Type B pancreatic cell (in vitro differentiated cells): ENCODE results near the gene RBM45. TPM values are rescaled to one million over a fixed set of nuclear protein-coding genes. Genes with fewer than 3 reads are reported as not detected.
A peak's percentile ranks its signal among the peaks of the same experiment; 100 is the strongest.

Source experiments
- DNase-seq: peaks from one replicate; pipeline ENCODE4 v3.0.0; 2021; ENCODE audit warnings: mixed read lengths; ENCODE audit not compliant: unreplicated experiment; ENCODE audit errors: extremely low spot score
- H3K27ac Mint-ChIP-seq: 2 replicates; pipeline ENCODE4 v1.8.0; 2021; ENCODE audit warnings: mild to moderate bottlenecking, mixed read lengths
- H3K27me3 Mint-ChIP-seq: 2 replicates; pipeline ENCODE4 v1.8.0; 2021; ENCODE audit warnings: mixed read lengths
- H3K36me3 Mint-ChIP-seq: 2 replicates; pipeline ENCODE4 v1.8.0; 2021; ENCODE audit warnings: mixed read lengths
- H3K4me1 Mint-ChIP-seq: one replicate; pipeline ENCODE4 v1.8.0; 2021; ENCODE audit warnings: mixed read lengths; ENCODE audit not compliant: unreplicated experiment
- H3K4me3 Mint-ChIP-seq: 2 replicates; pipeline ENCODE4 v1.8.0; 2021; ENCODE audit warnings: mild to moderate bottlenecking, mixed read lengths
- H3K9me3 Mint-ChIP-seq: 2 replicates; pipeline ENCODE4 v1.8.0; 2021; ENCODE audit warnings: mixed read lengths
- CTCF ChIP-seq: fragments of 200-600 bp; sonication (generic); conservative IDR thresholded peaks from 2 replicates; pipeline ENCODE4 v1.5.0; 2021; ENCODE audit warnings: antibody characterized with exemption, mild to moderate bottlenecking
- total RNA-seq: library from RNA; stranded (reverse); gene quantifications from 2 replicates; pipeline ENCODE4 v1.2.1, GENCODE V29; 2021; ENCODE audit warnings: low replicate concordance

RBM45 gene
- total RNA-seq, 1 donor from 2014 or later = 15.1 TPM

- H3K36me3 Mint-ChIP-seq = no peaks in the 10 kb centered on the region
- no peaks in the 10 kb centered on the region for H3K9me3 Mint-ChIP-seq
- H3K4me3 Mint-ChIP-seq = no peak overlapping the region
- TF ChIP-seq CTCF = no peak
- no peaks in the 10 kb centered on the region for H3K27me3 Mint-ChIP-seq
- no peaks in the 10 kb centered on the region for H3K4me1 Mint-ChIP-seq
- DNase-seq = no peak
- no peak overlapping the region for H3K27ac Mint-ChIP-seq
These were observed 10.7 kb upstream of the RBM45 start for GRCh38 chr2:178101321-178102079.

- Mint-ChIP-seq H3K9me3 (no peaks in the 10 kb centered on the region), H3K4me3 (no peak overlapping the region), H3K27ac (no peak overlapping the region), H3K27me3 (no peaks in the 10 kb centered on the region), H3K36me3 (no peaks in the 10 kb centered on the region), H3K4me1 (peaks cover 3% of the 10 kb centered on the region)
- no peak for DNase-seq
- no peak for TF ChIP-seq CTCF
These were observed 6.7 kb upstream of the RBM45 start for GRCh38 chr2:178105566-178105965.

GRCh38 chr2:178106053-178106452 is 6.2 kb upstream of the RBM45 start:
- H3K9me3 Mint-ChIP-seq = no peaks in the 10 kb centered on the region
- DNase-seq = no peak
- no peak overlapping the region for H3K4me3 Mint-ChIP-seq
- TF ChIP-seq CTCF = no peak
- H3K27me3 Mint-ChIP-seq = no peaks in the 10 kb centered on the region
- H3K4me1 Mint-ChIP-seq = peaks cover 3% of the 10 kb centered on the region
- H3K27ac Mint-ChIP-seq = no peak overlapping the region
- no peaks in the 10 kb centered on the region for H3K36me3 Mint-ChIP-seq

GRCh38 chr2:178108176-178108575 is 4.1 kb upstream of the RBM45 start:
- H3K27ac Mint-ChIP-seq = no peak overlapping the region
- H3K4me1 Mint-ChIP-seq = peaks cover 9% of the 10 kb centered on the region
- no peak for TF ChIP-seq CTCF
- H3K4me3 Mint-ChIP-seq = no peak overlapping the region
- no peaks in the 10 kb centered on the region for H3K36me3 Mint-ChIP-seq
- no peak for DNase-seq
- no peaks in the 10 kb centered on the region for H3K27me3 Mint-ChIP-seq
- no peaks in the 10 kb centered on the region for H3K9me3 Mint-ChIP-seq

GRCh38 chr2:178109813-178110212 is 2.4 kb upstream of the RBM45 start:
- TF ChIP-seq CTCF = peak; percentile 80
- peak overlapping the region; percentile 48 for H3K4me3 Mint-ChIP-seq
- no peak overlapping the region for H3K27ac Mint-ChIP-seq
- H3K27me3 Mint-ChIP-seq = no peaks in the 10 kb centered on the region
- H3K36me3 Mint-ChIP-seq = no peaks in the 10 kb centered on the region
- no peak for DNase-seq
- H3K9me3 Mint-ChIP-seq = no peaks in the 10 kb centered on the region
- peaks cover 16% of the 10 kb centered on the region for H3K4me1 Mint-ChIP-seq
